Activated T-cell treated with anti-CD3 and anti-CD28 coated beads, Interleukin-2, amount 50 U/mL, for 48 hours (primary cell): ENCODE results near the gene GAB2.

Experiments
- DNase-seq, 2 experiments: peaks; one replicate each; pipeline ENCODE4 v3.0.0-alpha.2; 2020

GAB2 gene

GRCh38 chr11:78218707-78219492, 198.7 kb downstream of the GAB2 start:
- peak in 1 of 2 experiments; percentile 10 for DNase-seq

- DNase-seq: peak in 1 of 2 experiments; percentile 7
Measured at GRCh38 chr11:78217650-78218541, 199.7 kb downstream of the GAB2 start.

- no peak for DNase-seq
Measured at GRCh38 chr11:78216571-78217287, 200.9 kb downstream of the GAB2 start.

- DNase-seq: no peak
Measured at GRCh38 chr11:78216021-78216420, 201.6 kb downstream of the GAB2 start.

- no peak for DNase-seq
Measured at GRCh38 chr11:78214331-78215194, 203.1 kb downstream of the GAB2 start.

GRCh38 chr11:78213526-78214330, 203.9 kb downstream of the GAB2 start:
- DNase-seq: no peak

- no peak for DNase-seq
Measured at GRCh38 chr11:78212586-78213371, 204.8 kb downstream of the GAB2 start.

- DNase-seq: no peak
Measured at GRCh38 chr11:78211565-78211964, 206.1 kb downstream of the GAB2 start.

- DNase-seq: no peak
Measured at GRCh38 chr11:78210000-78210608, 207.5 kb downstream of the GAB2 start.

- DNase-seq: no peak
Measured at GRCh38 chr11:78209478-78209877, 208.1 kb downstream of the GAB2 start.

- DNase-seq: no peak
Measured at GRCh38 chr11:78208257-78209165, 209.1 kb downstream of the GAB2 start.

- DNase-seq: no peak
Measured at GRCh38 chr11:78207532-78208256, 209.9 kb downstream of the GAB2 start.

GRCh38 chr11:78205691-78206090, 211.9 kb downstream of the GAB2 start:
- no peak for DNase-seq

GRCh38 chr11:78205256-78205655, 212.4 kb downstream of the GAB2 start:
- no peak for DNase-seq

- DNase-seq: no peak
Measured at GRCh38 chr11:78203184-78203583, 214.4 kb downstream of the GAB2 start.

GRCh38 chr11:78202733-78203167, 214.9 kb downstream of the GAB2 start:
- DNase-seq: peak; percentile 43 to 55

GRCh38 chr11:78201096-78201818, 216.4 kb downstream of the GAB2 start:
- no peak for DNase-seq
